GM23338 (cell line): ENCODE results near the gene TRIM51G. TPM values are rescaled to one million over a fixed set of nuclear protein-coding genes. Genes with fewer than 3 reads are reported as not detected.
"Not testable (repeated sequence)": the region's sequence is repeated elsewhere in the genome, so short reads cannot be mapped to it uniquely, and the experiment has no call there.

Source experiments
- ATAC-seq: fragments of 200-7000 bp; cut with Tn5 transposase; 3 replicates; pipeline ENCODE4 v1.9.1; 2020
- DNase-seq: peaks from one replicate; pipeline ENCODE4 v3.0.0-alpha.2; 2015; ENCODE audit warnings: low spot score
- H2AFZ ChIP-seq: fragments of 200-600 bp; sonication (generic); 2 replicates; pipeline ENCODE4 v1.8.0; 2016; ENCODE audit warnings: antibody characterized with exemption, mild to moderate bottlenecking, moderate library complexity
- H3F3A ChIP-seq: fragments of 200-600 bp; sonication (generic); replicated peaks from 2 replicates; pipeline ENCODE4 v1.8.0; 2017; ENCODE audit warnings: antibody characterized with exemption, mixed run types, low read depth
- H3K27ac ChIP-seq: fragments of 200-600 bp; sonication (generic); 2 replicates; pipeline ENCODE4 v1.6.1; 2016; ENCODE audit warnings: low read depth
- H3K27me3 ChIP-seq: fragments of 200-600 bp; sonication (generic); 2 replicates; pipeline ENCODE4 v1.8.0; 2016; ENCODE audit warnings: mild to moderate bottlenecking, mixed run types, moderate library complexity; ENCODE audit not compliant: insufficient read depth
- H3K36me3 ChIP-seq: fragments of 200-600 bp; sonication (generic); 2 replicates; pipeline ENCODE4 v1.8.0; 2016; ENCODE audit warnings: mild to moderate bottlenecking; ENCODE audit not compliant: insufficient read depth
- H3K4me1 ChIP-seq: fragments of 200-600 bp; sonication (generic); 2 replicates; pipeline ENCODE4 v1.8.0; 2016; ENCODE audit warnings: mild to moderate bottlenecking, moderate library complexity; ENCODE audit not compliant: insufficient read depth
- H3K4me2 ChIP-seq: fragments of 200-600 bp; sonication (generic); 2 replicates; pipeline ENCODE4 v1.7.1; 2017; ENCODE audit warnings: mixed run types
- H3K4me3 ChIP-seq: fragments of 200-600 bp; sonication (generic); 2 replicates; pipeline ENCODE4 v1.6.1; 2016; ENCODE audit warnings: mixed run types
- H3K79me2 ChIP-seq: fragments of 200-600 bp; sonication (generic); replicated peaks from 2 replicates; pipeline ENCODE4 v1.8.0; 2017; ENCODE audit warnings: mild to moderate bottlenecking; ENCODE audit not compliant: insufficient read depth
- H3K9me2 ChIP-seq: fragments of 200-600 bp; sonication (generic); 2 replicates; pipeline ENCODE4 v1.8.0; 2017; ENCODE audit not compliant: insufficient read depth
- H4K20me1 ChIP-seq: fragments of 200-600 bp; sonication (generic); replicated peaks from 2 replicates; pipeline ENCODE4 v1.8.0; 2017; ENCODE audit warnings: mild to moderate bottlenecking; ENCODE audit not compliant: insufficient read depth
- H3K27ac Mint-ChIP-seq: 2 replicates; pipeline ENCODE4 v1.8.0; 2020; ENCODE audit warnings: inconsistent platforms, mild to moderate bottlenecking, moderate library complexity, mixed read lengths
- H3K27me3 Mint-ChIP-seq: 3 replicates; pipeline ENCODE4 v1.8.0; 2022; ENCODE audit warnings: low read depth, mild to moderate bottlenecking, moderate library complexity, mixed read lengths, inconsistent platforms; ENCODE audit not compliant: insufficient read depth, poor library complexity
- H3K36me3 Mint-ChIP-seq: 3 replicates; pipeline ENCODE4 v1.8.0; 2021; ENCODE audit warnings: low read depth, mild to moderate bottlenecking, inconsistent platforms, moderate library complexity, mixed read lengths
- H3K4me1 Mint-ChIP-seq: 3 replicates; pipeline ENCODE4 v1.8.0; 2020; ENCODE audit warnings: mild to moderate bottlenecking, inconsistent platforms, mixed read lengths
- H3K4me3 Mint-ChIP-seq: 3 replicates; pipeline ENCODE4 v1.8.0; 2021; ENCODE audit warnings: moderate library complexity, mild to moderate bottlenecking, inconsistent platforms, mixed read lengths
- H3K9me3 Mint-ChIP-seq: 3 replicates; pipeline ENCODE4 v1.8.0; 2020; ENCODE audit warnings: moderate library complexity, mild to moderate bottlenecking, inconsistent platforms, mixed read lengths
- long read RNA-seq: library from polyadenylated mRNA; unstranded; transcript quantifications from one replicate; pipeline ENCODE4 v2.0.0, GENCODE V29; 2020; ENCODE audit not compliant: unreplicated experiment
- polyA plus RNA-seq: library from polyadenylated mRNA; unstranded; fragments of >200 nt; fragmentation: Nextera tagmentation; extraction: Ambion mirVana; gene quantifications from 2 replicates; pipeline ENCODE4 v1.2.1, GENCODE V29; 2016
- total RNA-seq: library from RNA; depleted of rRNA; stranded (reverse); fragments of >200 nt; shearing (Covaris generic); gene quantifications from 2 replicates; pipeline ENCODE4 v1.2.3, GENCODE V29; 2014; rRNA removed

Gene TRIM51G
- total RNA-seq = not detected in 2 replicates
- not detected in 2 replicates for polyA plus RNA-seq
- long read RNA-seq = 0 reads

- Mint-ChIP-seq H3K36me3 (peaks cover 13% of the 10 kb centered on the region; the same call in 2 of the 3 replicates), H3K9me3 (peaks cover 82% of the 10 kb centered on the region)
- H3K27ac Mint-ChIP-seq, ATAC-seq, H3K4me2 ChIP-seq, H3K4me3 ChIP-seq, H3K36me3 ChIP-seq, H3K27me3 Mint-ChIP-seq, H3K4me1 Mint-ChIP-seq, H3K4me3 Mint-ChIP-seq, DNase-seq, H3K79me2 ChIP-seq, H3K27me3 ChIP-seq, H3K4me1 ChIP-seq, H2AFZ ChIP-seq, H3K27ac ChIP-seq, H3F3A ChIP-seq, H4K20me1 ChIP-seq, H3K9me2 ChIP-seq: not testable (repeated sequence)
Measured at GRCh38 chr11:48983785-48984184, at the start of gene TRIM51G. TSS of gene TRIM51G (minus strand) at chr11:48983885. CDS start at chr11:48981695, 2,190 bp downstream.

GRCh38 chr11:49028523-49028922, 44.8 kb upstream of the TRIM51G start, which contains the start of gene TRIM49B:
TSS of gene TRIM49B (plus strand) at chr11:49028823. CDS start at chr11:49031600, 2,777 bp downstream.
- H3K27me3 Mint-ChIP-seq, H3K4me2 ChIP-seq, H3K4me3 ChIP-seq, ATAC-seq, H3K9me2 ChIP-seq, H3K4me3 Mint-ChIP-seq, H3K4me1 ChIP-seq, H3K27ac ChIP-seq, H3K4me1 Mint-ChIP-seq, H2AFZ ChIP-seq, H3K27me3 ChIP-seq, H4K20me1 ChIP-seq, H3K27ac Mint-ChIP-seq, H3F3A ChIP-seq, H3K79me2 ChIP-seq, DNase-seq, H3K36me3 ChIP-seq: not testable (repeated sequence)
- H3K36me3 Mint-ChIP-seq = peaks cover 12% of the 10 kb centered on the region; the same call in 2 of the 3 replicates
- H3K9me3 Mint-ChIP-seq = peaks cover 75% of the 10 kb centered on the region

GRCh38 chr11:48968592-48968991, 15.1 kb downstream of the TRIM51G start:
- not testable (repeated sequence) for H3K9me2 ChIP-seq, H3K4me3 Mint-ChIP-seq, ATAC-seq, H3K27ac Mint-ChIP-seq, H2AFZ ChIP-seq, H3K79me2 ChIP-seq, H3K4me1 Mint-ChIP-seq, H3K4me3 ChIP-seq, H3K36me3 ChIP-seq, H3K27me3 ChIP-seq, DNase-seq, H4K20me1 ChIP-seq, H3K27ac ChIP-seq, H3F3A ChIP-seq, H3K27me3 Mint-ChIP-seq, H3K4me1 ChIP-seq, H3K4me2 ChIP-seq
- Mint-ChIP-seq H3K36me3 (peaks cover 15% of the 10 kb centered on the region), H3K9me3 (peaks cover 81% of the 10 kb centered on the region)

GRCh38 chr11:48955315-48956049, 28.2 kb downstream of the TRIM51G start:
- H3K79me2 ChIP-seq, H3K36me3 ChIP-seq, H3K4me1 ChIP-seq, H3K4me1 Mint-ChIP-seq, H3K4me3 Mint-ChIP-seq, H4K20me1 ChIP-seq, H3F3A ChIP-seq, H3K9me2 ChIP-seq, ATAC-seq, DNase-seq, H2AFZ ChIP-seq, H3K27me3 ChIP-seq, H3K27ac Mint-ChIP-seq, H3K27ac ChIP-seq, H3K4me3 ChIP-seq, H3K27me3 Mint-ChIP-seq, H3K4me2 ChIP-seq: not testable (repeated sequence)
- Mint-ChIP-seq H3K36me3 (peaks cover 24% of the 10 kb centered on the region; the same call in 2 of the 3 replicates), H3K9me3 (peaks cover 76% of the 10 kb centered on the region)

- not testable (repeated sequence) for H3K4me2 ChIP-seq, H4K20me1 ChIP-seq, H3F3A ChIP-seq, H3K9me2 ChIP-seq, ATAC-seq, H3K36me3 ChIP-seq, H3K27ac Mint-ChIP-seq, H3K79me2 ChIP-seq, H3K27me3 Mint-ChIP-seq, H3K27me3 ChIP-seq, H3K4me3 ChIP-seq, DNase-seq, H3K4me3 Mint-ChIP-seq, H2AFZ ChIP-seq, H3K4me1 ChIP-seq, H3K27ac ChIP-seq, H3K4me1 Mint-ChIP-seq
- Mint-ChIP-seq H3K9me3 (peaks cover 82% of the 10 kb centered on the region), H3K36me3 (peaks cover 28% of the 10 kb centered on the region; the same call in 1 of the 3 replicates)
Measured at GRCh38 chr11:48945796-48946195, 37.9 kb downstream of the TRIM51G start.
